Neural cell (in vitro differentiated cells): ENCODE data around the gene PROX2.

Experiments used
- CTCF ChIP-seq: fragments of 450-650 bp; IDR thresholded peaks from 2 replicates; pipeline ENCODE4 v1.5.1; 2014; ENCODE audit warnings: antibody characterized with exemption, mild to moderate bottlenecking, moderate library complexity; ENCODE audit not compliant: poor library complexity, severe bottlenecking
- EZH2 ChIP-seq: fragments of 200-600, 300-800 bp; shearing (Covaris generic), sonication (generic); IDR thresholded peaks from 2 replicates; pipeline ENCODE4 v1.6.1; 2014; ENCODE audit warnings: antibody characterized with exemption, low read length, borderline replicate concordance, mild to moderate bottlenecking; ENCODE audit not compliant: insufficient read depth, poor library complexity, severe bottlenecking
- POLR2AphosphoS5 ChIP-seq: IDR thresholded peaks from 2 replicates; pipeline ENCODE4 v1.6.1; 2012
- REST ChIP-seq: IDR thresholded peaks from 2 replicates; pipeline ENCODE4 v1.6.1; 2012; ENCODE audit warnings: borderline replicate concordance

GRCh38 chr14:74826574-74826973 lies 49.4 kb downstream of the PROX2 start:
- TF ChIP-seq EZH2 (no peak), CTCF (no peak), POLR2AphosphoS5 (no peak), REST (no peak)
